ENCODE measurements around the gene AKAP6. TPM values are rescaled to one million over a fixed set of nuclear protein-coding genes. Genes with fewer than 3 reads are reported as not detected.

Gene AKAP6
- total RNA-seq, 2 experiments from 2014 or later: 0.62 to 0.67 TPM

GRCh38 chr14:32802295-32802694 is 473.2 kb downstream of the AKAP6 start:
- Mint-ChIP-seq H3K36me3 (ENCODE audit: low read depth) (no peaks in the 10 kb centered on the region), H3K27ac (no peak overlapping the region), H3K4me3 (no peak overlapping the region), H3K4me1 (no peaks in the 10 kb centered on the region), H3K27me3 (no peaks in the 10 kb centered on the region), H3K9me3 (peaks cover 20% of the 10 kb centered on the region)
- CTCF ChIA-PET: no interaction called here
- POLR2A ChIA-PET: no interaction called here
- DNase-seq: no peak

GRCh38 chr14:32805979-32806378 is 476.9 kb downstream of the AKAP6 start:
- H3K36me3 Mint-ChIP-seq (ENCODE audit: low read depth): no peaks in the 10 kb centered on the region
- ChIA-PET POLR2A (no interaction called here), CTCF (no interaction called here)
- H3K27me3 Mint-ChIP-seq: no peaks in the 10 kb centered on the region
- peaks cover 17% of the 10 kb centered on the region for H3K9me3 Mint-ChIP-seq
- no peak overlapping the region for H3K4me3 Mint-ChIP-seq
- no peaks in the 10 kb centered on the region for H3K4me1 Mint-ChIP-seq
- DNase-seq: no peak
- H3K27ac Mint-ChIP-seq: no peak overlapping the region

GRCh38 chr14:32808644-32809043 is 479.5 kb downstream of the AKAP6 start:
- Mint-ChIP-seq H3K27me3 (no peaks in the 10 kb centered on the region), H3K27ac (no peak overlapping the region), H3K4me3 (no peak overlapping the region), H3K9me3 (peaks cover 13% of the 10 kb centered on the region), H3K36me3 (ENCODE audit: low read depth) (no peaks in the 10 kb centered on the region), H3K4me1 (no peaks in the 10 kb centered on the region)
- POLR2A ChIA-PET: no interaction called here
- CTCF ChIA-PET: no interaction called here
- DNase-seq: no peak

GRCh38 chr14:32809255-32809654 is 480.2 kb downstream of the AKAP6 start:
- Mint-ChIP-seq H3K4me3 (no peak overlapping the region), H3K9me3 (peaks cover 8% of the 10 kb centered on the region), H3K36me3 (ENCODE audit: low read depth) (no peaks in the 10 kb centered on the region), H3K27me3 (no peaks in the 10 kb centered on the region), H3K27ac (no peak overlapping the region), H3K4me1 (no peaks in the 10 kb centered on the region)
- no peak for DNase-seq
- ChIA-PET CTCF (no interaction called here), POLR2A (no interaction called here)

GRCh38 chr14:32813401-32813800 is 484.3 kb downstream of the AKAP6 start:
- H3K36me3 Mint-ChIP-seq (ENCODE audit: low read depth): no peaks in the 10 kb centered on the region
- H3K27me3 Mint-ChIP-seq: no peaks in the 10 kb centered on the region
- ChIA-PET POLR2A (no interaction called here), CTCF (no interaction called here)
- no peaks in the 10 kb centered on the region for H3K4me1 Mint-ChIP-seq
- DNase-seq: no peak
- no peaks in the 10 kb centered on the region for H3K9me3 Mint-ChIP-seq
- H3K4me3 Mint-ChIP-seq: no peak overlapping the region
- H3K27ac Mint-ChIP-seq: no peak overlapping the region

GRCh38 chr14:32814721-32815120 is 485.6 kb downstream of the AKAP6 start:
- Mint-ChIP-seq H3K9me3 (no peaks in the 10 kb centered on the region), H3K4me1 (no peaks in the 10 kb centered on the region), H3K4me3 (no peak overlapping the region), H3K36me3 (ENCODE audit: low read depth) (no peaks in the 10 kb centered on the region), H3K27me3 (no peaks in the 10 kb centered on the region), H3K27ac (no peak overlapping the region)
- DNase-seq: no peak
- POLR2A ChIA-PET: no interaction called here
- CTCF ChIA-PET: no interaction called here

GRCh38 chr14:32816588-32816987 is 487.5 kb downstream of the AKAP6 start:
- no peaks in the 10 kb centered on the region for H3K4me1 Mint-ChIP-seq
- ChIA-PET CTCF (no interaction called here), POLR2A (no interaction called here)
- no peak overlapping the region for H3K27ac Mint-ChIP-seq
- H3K36me3 Mint-ChIP-seq (ENCODE audit: low read depth): no peaks in the 10 kb centered on the region
- H3K4me3 Mint-ChIP-seq: no peak overlapping the region
- H3K9me3 Mint-ChIP-seq: no peaks in the 10 kb centered on the region
- H3K27me3 Mint-ChIP-seq: no peaks in the 10 kb centered on the region
- DNase-seq: no peak

GRCh38 chr14:32817780-32818179 is 488.7 kb downstream of the AKAP6 start:
- DNase-seq: no peak
- no peaks in the 10 kb centered on the region for H3K27me3 Mint-ChIP-seq
- no peak overlapping the region for H3K4me3 Mint-ChIP-seq
- H3K36me3 Mint-ChIP-seq (ENCODE audit: low read depth): no peaks in the 10 kb centered on the region
- H3K27ac Mint-ChIP-seq: no peak overlapping the region
- no peaks in the 10 kb centered on the region for H3K4me1 Mint-ChIP-seq
- H3K9me3 Mint-ChIP-seq: no peaks in the 10 kb centered on the region
- ChIA-PET POLR2A (no interaction called here), CTCF (no interaction called here)

GRCh38 chr14:32818581-32818980 is 489.5 kb downstream of the AKAP6 start:
- DNase-seq: no peak
- Mint-ChIP-seq H3K4me3 (no peak overlapping the region), H3K36me3 (ENCODE audit: low read depth) (no peaks in the 10 kb centered on the region), H3K9me3 (no peaks in the 10 kb centered on the region), H3K27ac (no peak overlapping the region), H3K27me3 (no peaks in the 10 kb centered on the region), H3K4me1 (no peaks in the 10 kb centered on the region)
- ChIA-PET CTCF (no interaction called here), POLR2A (no interaction called here)

- Mint-ChIP-seq H3K27ac (no peak overlapping the region), H3K36me3 (ENCODE audit: low read depth) (no peaks in the 10 kb centered on the region)
- CTCF ChIA-PET: no interaction called here
Measured at GRCh38 chr14:32820181-32820580, 491.1 kb downstream of the AKAP6 start.

GRCh38 chr14:32820682-32821081 is 491.6 kb downstream of the AKAP6 start:
- H3K27ac Mint-ChIP-seq: no peak overlapping the region
- H3K27me3 Mint-ChIP-seq: no peaks in the 10 kb centered on the region
- DNase-seq: no peak
- peaks cover 2% of the 10 kb centered on the region for H3K9me3 Mint-ChIP-seq
- POLR2A ChIA-PET: no interaction called here
- no peaks in the 10 kb centered on the region for H3K4me1 Mint-ChIP-seq
- CTCF ChIA-PET: no interaction called here
- no peaks in the 10 kb centered on the region for H3K36me3 Mint-ChIP-seq (ENCODE audit: low read depth)
- H3K4me3 Mint-ChIP-seq: no peak overlapping the region

More at GRCh38 chr14:32820181-32820580, 491.1 kb downstream of the AKAP6 start:
- POLR2A ChIA-PET: no interaction called here
- no peaks in the 10 kb centered on the region for H3K27me3 Mint-ChIP-seq
- H3K9me3 Mint-ChIP-seq: peaks cover 2% of the 10 kb centered on the region
- H3K4me3 Mint-ChIP-seq: no peak overlapping the region
- no peak for DNase-seq
- H3K4me1 Mint-ChIP-seq: no peaks in the 10 kb centered on the region

GRCh38 chr14:32821964-32822653 is 493.0 kb downstream of the AKAP6 start:
- H3K36me3 Mint-ChIP-seq (ENCODE audit: low read depth): no peaks in the 10 kb centered on the region
- ChIA-PET POLR2A (no interaction called here), CTCF (no interaction called here)
- no peak overlapping the region for H3K27ac Mint-ChIP-seq
- H3K27me3 Mint-ChIP-seq: no peaks in the 10 kb centered on the region
- DNase-seq: no peak
- H3K4me3 Mint-ChIP-seq: no peak overlapping the region
- H3K9me3 Mint-ChIP-seq: peaks cover 2% of the 10 kb centered on the region
- H3K4me1 Mint-ChIP-seq: no peaks in the 10 kb centered on the region

GRCh38 chr14:32823706-32824105 is 494.6 kb downstream of the AKAP6 start:
- Mint-ChIP-seq H3K27me3 (no peaks in the 10 kb centered on the region), H3K4me1 (no peaks in the 10 kb centered on the region), H3K9me3 (peaks cover 2% of the 10 kb centered on the region), H3K4me3 (no peak overlapping the region), H3K27ac (no peak overlapping the region), H3K36me3 (ENCODE audit: low read depth) (no peaks in the 10 kb centered on the region)
- POLR2A ChIA-PET: no interaction called here
- no peak for DNase-seq
- CTCF ChIA-PET: no interaction called here

GRCh38 chr14:32824195-32824594 is 495.1 kb downstream of the AKAP6 start:
- H3K9me3 Mint-ChIP-seq: peaks cover 2% of the 10 kb centered on the region
- H3K4me3 Mint-ChIP-seq: no peak overlapping the region
- no peaks in the 10 kb centered on the region for H3K4me1 Mint-ChIP-seq
- H3K36me3 Mint-ChIP-seq (ENCODE audit: low read depth): no peaks in the 10 kb centered on the region
- DNase-seq: no peak
- CTCF ChIA-PET: no interaction called here
- POLR2A ChIA-PET: no interaction called here
- H3K27ac Mint-ChIP-seq: no peak overlapping the region
- H3K27me3 Mint-ChIP-seq: no peaks in the 10 kb centered on the region

Data from activated CD4-positive, alpha-beta T cell treated with anti-CD3 and anti-CD28 coated beads, Interleukin-2, amount 10 ng/mL, durations not matched to agents 7 days and 5 days (primary cell).